ENCODE data around the gene DEXI.
"Not testable (repeated sequence)": the region's sequence is repeated elsewhere in the genome, so short reads cannot be mapped to it uniquely, and the experiment has no call there.

The DEXI gene

DNA sequence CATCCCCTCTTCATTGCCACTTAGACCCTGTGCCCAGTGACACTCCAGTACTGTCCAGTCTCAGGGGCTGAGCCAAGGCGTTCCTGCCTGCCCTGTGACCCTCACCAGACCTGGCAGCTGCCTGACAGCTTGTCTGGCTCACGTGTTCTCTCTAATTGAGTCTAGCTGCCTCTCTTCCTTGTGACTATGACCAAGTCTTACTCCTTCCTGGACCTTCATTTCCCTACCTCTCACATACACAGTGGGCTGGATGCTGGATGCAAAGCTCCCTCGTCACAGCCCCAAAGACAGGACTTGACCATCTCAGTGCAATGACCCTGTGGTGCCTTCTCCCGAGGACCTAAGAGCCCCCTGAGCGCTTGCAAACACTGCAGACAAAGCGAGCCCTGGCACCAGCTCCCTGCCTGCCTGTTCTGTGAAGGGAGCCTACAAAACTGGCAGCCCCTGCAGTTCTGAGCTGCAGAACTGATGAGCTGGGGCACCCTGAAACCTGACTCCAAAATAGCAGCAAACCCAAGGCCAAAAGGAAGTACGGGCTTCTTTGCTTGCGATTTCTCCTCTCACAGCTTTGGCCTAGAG is 1.7 kb downstream of the DEXI start:
- no peak for DNase-seq

DNA sequence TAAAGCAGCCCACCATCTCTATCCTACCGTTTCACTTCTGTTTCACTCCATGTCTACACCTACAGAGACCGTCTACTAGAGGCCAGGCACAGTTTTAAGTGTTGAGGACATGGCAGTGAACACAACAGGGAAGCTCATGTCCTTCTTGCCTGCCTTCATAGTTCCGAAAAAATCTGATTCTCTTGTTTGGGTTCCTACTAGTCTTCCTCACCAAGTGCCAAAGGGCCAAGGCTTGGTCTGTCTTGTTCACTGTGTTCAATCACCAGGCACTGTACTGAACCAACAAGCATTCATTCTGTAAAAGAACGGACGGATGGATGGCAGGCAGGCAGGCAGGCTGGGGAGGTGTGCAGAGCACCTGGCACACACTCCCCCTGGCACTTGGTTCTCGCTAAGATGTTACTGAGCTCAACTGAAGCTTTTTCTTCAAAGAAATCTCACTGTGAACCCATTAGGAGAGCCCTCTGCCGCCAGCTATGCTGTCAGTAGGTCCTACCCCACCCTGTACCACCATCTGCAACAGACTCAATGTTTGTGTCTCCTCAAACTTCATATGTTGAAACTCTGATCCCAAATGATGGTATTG is 2.5 kb downstream of the DEXI start:
- DNase-seq, result no peak

DNA sequence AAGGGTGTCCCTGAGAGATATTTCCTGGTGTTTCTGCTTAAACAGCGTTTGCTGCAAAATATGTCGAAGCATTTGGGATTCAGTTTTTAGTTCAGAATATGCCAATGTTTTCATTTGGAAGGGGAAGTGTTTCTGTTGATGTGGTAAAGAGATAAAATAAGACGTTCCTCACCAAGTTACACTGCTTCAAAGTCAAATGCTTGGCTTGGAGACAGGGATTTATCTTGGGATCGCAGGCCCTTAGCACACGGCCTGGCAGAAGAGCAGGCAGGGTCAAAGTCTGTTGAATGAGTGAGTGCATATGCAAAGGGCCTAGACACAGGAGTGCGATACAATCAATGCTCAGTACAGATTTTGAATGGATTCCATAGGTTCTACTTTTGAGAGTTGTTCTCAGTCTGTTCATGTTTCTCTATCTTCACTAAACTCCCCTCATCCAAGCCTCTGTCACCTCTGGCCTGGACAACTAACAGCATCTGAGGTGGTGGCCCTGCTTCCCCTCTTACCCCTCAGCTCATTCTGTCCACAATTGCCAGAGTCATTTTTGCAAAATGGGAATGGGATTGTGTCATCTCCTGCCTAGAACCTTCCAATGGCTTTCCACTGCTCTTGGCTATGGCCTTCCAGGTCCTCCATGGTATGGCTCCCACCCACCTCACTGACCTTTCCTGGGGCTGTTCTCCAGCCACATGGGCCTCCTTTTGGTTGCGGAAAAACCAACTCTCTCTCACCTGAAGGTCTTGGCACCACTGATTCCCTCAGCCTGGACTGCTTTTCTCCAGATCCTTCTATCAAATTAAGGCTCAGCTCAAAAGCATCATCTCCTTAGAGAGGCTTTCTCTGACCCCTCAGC is 3.2 kb downstream of the DEXI start:
- no peak for DNase-seq

DNA sequence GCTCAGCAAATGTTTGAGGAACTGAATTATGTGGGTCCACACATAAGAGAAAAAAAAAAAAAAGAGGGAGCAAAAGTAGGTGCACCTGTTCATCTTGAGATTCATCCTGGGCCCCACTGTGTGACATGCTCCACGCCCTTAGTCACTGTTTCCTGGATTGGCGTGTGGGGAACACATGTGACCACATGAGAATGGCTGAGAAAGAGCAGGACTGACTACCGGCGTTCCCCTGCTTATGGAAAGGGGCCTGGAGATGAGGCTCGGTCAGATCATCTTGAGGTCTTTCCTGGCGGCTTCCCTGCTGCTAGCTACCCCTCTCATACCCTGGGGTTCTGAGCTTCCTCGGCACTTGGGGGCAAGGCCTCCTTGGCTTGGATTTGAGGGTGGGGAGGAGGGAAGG is 3.9 kb downstream of the DEXI start:
- DNase-seq, result no peak

DNA sequence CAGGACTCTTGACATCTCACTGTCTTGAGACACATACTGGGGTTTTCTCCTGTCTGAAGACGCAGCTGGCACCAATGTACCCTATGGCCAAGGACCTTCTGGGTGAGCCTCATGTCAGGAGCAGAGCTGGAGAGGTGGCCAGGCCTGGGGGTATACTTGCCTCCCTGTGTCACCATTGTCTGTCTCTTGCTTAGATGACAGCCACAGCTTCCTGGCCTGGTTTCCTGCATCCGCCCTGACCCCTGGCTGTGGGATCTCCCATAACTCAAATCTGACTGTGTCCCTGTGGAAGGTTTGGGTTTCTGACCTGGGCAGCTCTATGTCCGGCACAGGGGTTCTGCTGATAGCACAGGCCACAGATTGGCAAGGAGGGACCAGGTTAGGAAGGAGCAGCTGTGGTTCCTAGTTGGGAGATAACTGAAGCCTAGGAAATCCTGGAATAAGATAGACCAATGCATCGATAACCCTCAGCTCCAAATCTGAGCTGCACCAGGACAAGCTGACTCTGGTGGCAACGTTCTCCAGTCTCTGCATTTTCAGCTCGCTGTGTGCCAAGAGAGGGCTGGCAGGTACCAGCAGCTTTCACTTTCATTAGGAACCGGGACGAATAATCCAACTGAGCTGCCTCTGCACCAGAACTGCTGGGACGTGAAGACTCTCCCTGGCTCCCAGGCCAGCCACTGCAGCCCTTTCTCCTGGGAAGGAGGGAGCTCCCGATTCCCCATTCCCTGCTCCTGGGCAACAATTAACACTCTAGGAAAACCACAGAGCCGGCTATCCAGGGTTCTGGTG is 5.0 kb downstream of the DEXI start:
- no peak for DNase-seq

DNA sequence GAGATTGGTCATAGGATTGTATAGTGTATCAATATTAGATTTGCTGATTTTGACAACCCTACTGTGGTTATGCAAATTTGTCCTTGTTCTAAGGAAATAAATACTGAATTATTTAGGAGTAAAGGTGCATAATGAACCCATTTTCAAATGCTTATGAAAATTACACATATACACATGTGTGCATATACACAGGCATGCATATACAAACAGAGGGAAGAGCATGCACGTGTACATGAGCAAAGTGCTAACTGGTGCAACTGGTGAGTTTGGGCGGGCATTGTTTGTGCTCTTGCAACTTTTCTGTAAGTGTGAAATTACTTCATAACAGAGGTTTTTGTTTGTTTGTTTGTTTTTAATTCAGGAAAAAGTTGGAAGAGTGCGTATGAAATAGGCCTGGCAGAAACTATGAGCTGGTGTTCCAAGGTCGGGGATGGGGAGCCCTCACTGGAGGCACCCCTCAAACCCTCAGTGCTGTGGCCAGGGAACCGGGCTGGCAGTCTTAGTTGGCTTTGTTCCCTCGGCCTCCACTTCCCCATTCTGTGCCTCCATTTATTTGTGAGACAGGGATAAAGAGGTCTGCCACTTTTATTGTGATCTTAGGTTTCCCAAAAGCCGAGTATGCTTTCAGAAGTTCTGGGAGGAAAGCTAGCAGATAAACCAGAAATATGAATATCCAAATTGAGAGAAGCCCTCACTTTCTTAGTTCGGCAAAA is 5.8 kb downstream of the DEXI start:
- DNase-seq, result no peak

DNA sequence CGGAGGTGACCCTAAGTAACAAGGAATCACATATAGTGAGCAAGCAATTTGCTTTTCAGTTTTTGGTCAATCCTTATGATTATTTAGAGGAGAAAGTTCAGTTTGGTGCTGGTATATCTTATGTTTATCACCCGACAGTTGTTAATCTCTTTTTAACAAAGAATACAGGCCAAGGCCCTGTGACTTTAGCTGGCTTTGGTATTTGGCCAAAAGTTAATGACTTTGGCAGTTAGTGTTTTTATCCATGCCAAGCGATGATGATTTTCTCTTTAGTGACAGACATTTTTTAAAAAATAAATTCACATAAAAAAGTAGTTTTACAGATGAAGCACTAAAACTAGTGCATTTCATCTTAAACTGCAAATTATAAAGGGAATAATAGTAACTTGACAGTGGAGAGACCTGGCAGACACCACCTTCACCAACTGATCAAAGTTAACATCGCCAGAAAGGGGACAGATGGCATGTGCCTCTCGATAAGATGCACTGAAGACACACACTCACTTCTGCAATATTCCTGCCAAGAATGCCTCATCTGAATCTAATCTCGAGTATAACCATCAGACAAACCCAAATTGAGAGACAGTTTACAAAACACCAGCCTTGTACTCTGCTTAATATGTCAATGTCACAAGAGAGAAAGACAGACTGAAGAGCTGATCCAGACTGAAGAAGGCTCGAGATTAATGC is 6.9 kb downstream of the DEXI start:
- DNase-seq, result no peak

DNA sequence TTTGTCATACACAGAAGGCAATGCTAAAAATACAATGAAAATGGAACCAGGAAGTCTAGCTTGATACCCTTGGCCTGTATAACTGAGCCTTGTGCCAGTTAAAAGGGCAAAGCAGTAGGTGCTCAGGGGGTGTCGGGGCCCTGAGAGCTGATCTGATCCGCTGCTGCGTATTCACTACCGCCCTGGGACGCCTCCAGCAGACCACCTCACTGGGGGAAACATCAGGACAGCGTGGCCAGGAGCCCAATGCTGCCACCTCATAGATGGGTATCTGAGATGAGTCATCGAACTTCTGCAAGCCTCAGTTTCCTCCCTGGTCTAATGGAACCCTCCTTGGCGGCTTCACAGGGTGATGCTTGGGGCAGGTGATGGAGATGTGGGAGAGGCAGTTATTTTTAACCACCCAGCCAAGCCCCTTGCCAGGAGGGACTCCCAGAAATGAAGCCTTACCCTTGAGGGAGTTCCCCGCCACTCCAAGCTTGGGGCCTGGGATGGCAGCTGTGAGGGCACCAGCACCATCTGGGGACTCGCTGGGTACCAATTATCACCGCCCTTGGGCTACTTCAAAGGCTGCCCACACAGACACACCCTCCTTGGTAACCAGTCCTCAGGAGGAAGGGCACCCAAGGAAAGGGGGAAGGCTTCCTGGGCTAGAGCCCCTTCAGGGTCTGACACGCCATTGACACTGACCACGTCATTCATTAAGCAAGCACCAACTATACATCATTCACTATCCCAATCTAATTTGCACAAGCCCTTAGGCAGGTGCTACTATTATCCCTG is 7.8 kb downstream of the DEXI start:
- no peak for DNase-seq

DNA sequence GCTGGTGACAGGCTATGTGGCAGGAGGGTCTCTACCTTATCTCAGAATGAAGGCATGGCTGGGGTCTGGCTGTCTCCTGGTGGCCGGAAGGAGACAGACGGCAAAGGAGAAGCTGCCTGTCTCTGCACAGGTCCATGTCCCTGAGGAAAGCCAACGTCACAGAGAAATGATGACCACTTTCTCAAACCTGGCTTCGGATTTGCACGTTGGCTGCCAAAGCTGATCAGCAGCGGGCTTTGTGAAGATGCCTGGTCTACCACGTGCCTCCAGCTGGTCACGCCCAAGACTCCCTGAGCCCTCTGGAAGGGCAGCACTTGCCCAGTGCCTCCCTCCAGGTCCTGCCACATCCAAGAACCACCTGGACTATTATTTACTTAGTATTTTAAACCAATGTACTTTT is 8.4 kb downstream of the DEXI start:
- no peak for DNase-seq

DNA sequence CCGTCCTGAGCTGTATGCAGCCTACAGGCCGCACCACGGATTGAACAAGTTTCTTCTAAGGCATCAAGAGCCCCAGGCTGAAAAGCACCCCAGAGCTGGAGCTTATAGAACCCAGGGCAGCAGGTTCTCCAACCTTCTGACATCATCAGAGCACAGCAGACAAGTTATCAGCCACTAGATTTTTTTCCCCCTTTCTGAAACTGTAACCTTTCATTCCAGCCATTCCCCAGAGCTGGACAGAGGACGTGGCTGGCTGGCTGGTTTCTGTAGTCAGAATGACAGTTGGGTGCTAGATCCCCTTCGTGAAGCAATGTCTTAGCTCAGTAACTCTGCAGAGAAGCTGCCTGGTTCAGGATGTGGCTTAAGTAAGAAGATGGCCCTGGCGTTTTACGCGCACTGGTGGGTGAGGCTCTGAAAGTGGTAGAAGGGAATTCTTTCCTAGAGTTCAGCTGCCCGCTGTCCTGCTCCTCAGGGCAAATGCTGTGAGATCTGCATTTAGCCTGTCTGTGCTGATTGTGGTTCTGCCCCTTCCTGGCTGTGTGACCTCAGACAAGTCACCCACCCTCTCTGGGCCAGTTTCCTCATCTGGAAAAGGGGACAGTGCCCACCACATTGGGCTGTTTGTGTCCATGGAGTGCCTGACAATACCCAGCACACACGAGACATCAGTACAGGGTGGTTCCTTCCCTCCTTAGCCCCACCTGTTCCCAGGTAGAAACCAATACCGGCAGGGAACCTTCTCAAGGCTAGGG is 9.1 kb downstream of the DEXI start:
- DNase-seq, result no peak

DNA sequence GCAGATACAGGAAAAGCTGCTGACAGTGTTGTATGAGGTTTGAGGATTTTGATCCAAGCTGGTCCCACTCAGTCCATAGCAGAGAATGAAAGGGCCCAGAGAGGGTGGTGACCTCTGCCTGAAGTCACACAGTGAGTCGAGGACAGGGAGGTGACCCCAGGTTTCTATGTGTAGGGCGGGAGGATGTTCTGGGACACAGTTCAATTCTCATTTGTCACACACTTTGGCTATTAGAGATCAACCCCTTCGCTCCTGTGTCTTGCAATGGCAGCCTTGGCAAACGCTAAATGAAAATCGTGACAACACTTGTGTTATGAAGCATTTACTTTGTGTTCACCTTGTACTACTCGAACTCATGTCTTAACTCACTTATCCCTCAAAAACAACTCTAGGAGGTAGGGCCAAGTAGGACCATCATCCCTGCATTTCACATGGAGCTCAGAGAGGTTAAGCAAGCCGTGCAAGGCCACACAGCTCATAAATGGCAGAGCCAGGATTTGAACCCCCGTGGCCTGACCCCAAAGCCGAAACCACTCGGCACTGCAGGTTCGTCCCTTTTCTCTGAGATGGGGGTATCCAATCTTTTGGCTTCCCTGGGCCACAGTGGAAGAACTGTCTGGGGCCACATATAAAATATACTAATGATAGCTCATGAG is 10.2 kb downstream of the DEXI start:
- no peak for DNase-seq

DNA sequence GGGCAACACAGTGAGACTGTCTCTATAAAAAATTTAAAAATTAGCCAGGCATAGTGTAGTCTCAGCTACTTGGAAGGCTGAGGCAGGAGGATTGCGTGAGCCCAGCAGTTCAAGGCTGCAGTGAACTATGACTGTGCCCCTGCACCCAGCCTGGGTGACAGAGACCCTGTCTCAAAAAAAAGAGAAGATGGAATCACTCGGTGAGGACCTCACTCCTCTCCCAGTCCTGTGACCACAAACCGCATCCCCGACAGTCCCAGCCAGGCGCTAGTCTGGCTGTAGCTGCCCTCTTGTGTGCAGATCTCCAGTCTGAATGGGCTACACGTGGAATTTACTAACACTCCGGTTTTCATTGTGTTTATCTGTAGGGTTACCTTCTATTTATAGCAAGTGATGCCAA is 11.1 kb downstream of the DEXI start:
- no peak for DNase-seq

DNA sequence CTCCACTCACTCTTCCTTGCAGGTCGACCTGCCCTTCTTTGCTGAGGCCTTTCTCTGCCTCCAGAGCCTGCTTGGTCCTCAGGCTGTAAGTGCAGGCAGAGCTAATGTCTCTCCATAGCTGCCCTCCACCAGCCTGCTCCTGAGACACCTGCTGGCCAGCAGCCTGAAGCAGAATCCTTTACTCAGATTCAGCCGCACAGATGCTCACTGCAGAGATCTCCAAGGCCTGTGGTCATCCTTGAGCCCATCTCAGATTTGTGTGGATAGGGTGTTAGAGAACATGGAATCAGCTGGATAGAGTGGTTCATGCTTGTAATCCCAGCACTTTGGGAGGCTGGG is 11.5 kb downstream of the DEXI start:
- no peak for DNase-seq

DNA sequence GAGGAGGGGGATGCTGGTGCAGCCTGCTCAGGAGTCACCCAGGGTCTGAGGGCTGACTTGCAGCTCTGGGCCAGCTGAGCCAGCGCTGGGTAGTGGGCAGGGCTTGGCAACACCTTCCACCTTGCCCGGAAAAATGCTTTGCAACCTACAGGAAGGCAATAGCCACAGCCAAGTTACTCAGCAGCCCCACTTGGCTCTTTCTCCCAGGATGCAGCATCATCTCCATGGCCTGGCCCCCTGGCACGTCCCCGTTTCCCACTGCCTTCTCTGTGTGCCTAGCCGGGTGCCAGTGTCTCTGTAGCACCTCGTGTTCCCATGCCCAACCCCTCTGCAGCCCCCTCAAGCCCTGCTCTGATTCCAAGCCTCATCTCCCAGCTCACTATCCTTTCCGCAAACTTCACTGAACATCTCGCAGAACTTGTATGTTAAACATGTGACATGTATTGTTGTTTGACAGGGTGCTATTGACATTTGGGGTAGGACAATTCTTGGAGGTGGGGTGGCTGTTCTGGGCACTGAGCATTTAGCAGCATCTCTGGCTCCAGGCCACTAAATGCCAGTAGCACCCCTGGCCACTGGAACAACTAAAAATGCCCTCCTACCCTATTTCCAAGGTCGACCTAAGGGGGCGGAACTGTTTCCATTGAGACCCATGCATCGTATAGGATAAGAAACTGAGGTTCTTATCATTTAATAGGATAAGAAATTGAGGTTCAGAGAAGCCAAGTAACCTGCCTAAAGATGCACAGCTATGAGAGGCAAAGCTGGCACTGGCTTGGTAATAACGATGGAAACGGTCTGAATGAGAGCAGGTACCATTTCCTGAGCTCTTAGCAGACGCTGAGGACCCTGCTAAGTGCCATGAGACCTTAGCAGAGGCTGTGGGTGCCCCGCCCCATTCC is 12.2 kb downstream of the DEXI start:
- no peak for DNase-seq

DNA sequence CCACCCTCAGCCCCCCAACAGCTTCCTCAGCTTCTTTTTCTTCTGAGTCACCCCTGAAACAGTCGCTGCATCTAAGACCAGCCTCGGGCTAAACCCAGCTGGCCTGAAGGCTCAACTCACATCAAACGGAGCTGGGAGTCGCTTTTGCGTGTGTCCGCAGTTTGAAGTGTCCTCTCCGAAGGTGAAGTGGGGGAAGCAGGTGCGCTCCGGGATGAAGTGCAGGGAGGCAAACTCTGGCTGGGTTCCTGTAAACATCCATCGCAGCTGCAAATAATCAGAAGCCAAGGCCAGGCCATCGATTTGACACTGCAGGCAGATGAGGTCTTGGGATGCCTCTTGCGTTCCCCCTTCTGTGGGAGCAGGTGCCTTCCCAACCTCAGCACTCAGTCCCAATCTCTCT is 13.2 kb downstream of the DEXI start:
- DNase-seq, result peak; percentile 24

DNA sequence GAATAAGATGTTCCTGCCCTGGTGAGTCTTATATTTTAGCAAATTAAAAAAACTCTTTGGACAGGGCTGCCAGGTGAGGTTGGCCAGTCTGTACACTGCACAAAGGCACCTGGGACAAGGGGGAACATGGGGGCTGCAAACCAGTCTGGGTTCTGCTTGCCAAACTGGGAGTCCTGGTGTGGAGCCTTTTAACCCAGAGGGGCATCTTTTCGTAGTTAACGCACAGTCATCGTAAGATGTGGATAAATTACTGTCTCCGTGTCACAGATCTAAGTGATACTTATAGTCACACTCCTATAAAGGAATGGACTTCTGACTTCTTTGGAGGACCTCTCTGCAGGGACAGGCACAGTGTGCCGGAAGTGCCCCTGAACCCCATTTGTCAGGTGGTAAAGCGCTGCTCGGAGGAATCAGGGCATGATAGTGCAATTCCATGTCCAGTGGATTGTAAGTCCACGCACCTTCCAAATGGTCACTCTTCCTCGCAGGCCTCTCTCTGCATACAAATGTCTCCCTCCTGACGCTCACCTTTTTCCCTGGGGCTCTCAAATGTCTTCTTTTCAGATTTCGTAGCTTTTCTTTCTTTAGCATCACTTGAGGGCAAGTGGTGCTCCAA is 14.7 kb downstream of the DEXI start:
- DNase-seq, result no peak

DNA sequence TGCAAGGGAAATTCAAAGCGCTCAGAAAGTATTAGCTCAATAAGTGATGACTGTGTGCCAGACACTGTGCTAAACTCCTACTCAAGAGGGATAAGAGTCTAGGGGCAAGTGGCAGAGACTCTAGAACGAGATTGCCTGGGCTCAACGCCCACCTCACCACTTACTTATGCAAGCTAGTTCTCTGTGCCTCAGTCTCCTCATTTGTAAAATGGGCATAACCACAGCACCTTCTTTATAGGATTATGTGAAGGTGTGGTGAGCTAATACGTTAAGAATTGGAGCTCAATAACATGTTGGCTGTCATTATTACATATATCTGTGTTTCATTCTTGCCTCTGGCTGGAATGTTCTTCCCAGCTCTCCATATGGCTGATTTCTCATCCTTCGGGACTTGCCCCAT is 15.4 kb downstream of the DEXI start:
- no peak for DNase-seq

DNA sequence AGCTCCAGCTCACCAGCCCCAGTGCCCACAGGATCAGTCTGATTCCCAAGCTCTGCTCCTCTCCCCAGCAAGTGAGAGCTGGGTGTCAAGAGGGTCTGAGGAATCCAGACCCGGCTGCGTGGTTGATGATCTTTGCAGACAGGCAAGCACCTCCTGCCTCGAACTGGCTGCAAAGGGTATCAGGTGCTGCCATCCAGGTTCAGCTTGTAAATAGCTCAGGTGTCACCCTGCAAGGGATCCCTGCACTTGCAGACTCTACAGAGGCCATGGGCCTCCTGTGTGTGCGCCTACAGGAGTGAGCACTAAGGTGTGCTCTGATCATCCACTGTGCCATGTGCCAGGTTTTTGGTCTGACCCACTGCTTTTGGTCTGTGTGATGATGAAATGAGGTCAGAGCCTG is 16.2 kb downstream of the DEXI start:
- no peak for DNase-seq

DNA sequence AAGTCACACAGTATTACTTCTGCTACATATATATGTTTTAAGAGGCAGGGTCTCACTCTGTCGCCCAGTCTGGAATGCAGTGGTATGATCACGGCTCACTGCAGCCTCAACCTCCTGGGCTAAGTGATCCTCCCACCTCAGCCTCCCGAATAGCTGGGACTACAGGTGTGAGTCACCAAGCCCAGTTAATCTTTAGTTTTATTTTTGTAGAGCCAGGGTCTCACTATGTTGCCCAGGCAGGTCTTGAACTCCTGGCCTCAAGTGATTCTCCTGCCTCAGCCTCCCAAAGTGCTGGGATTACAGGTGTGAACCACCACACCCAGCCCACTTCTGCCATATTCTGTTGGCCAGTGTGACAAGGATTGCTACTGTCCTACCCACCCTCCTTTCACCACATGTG is 17.0 kb downstream of the DEXI start:
- DNase-seq, result not testable (repeated sequence)
